HG03354 (cell line): Measurements from ENCODE around the gene BEND5.

Experiments used
- ATAC-seq: cut with Tn5 transposase; IDR thresholded peaks from one replicate; pipeline ENCODE4 v1.9.1; 2021; ENCODE audit warnings: mild to moderate bottlenecking; ENCODE audit not compliant: unreplicated experiment, poor library complexity, severe bottlenecking

The BEND5 gene

GRCh38 chr1:48728584-48728983, 48.1 kb downstream of the BEND5 start:
- no peak for ATAC-seq

DNA sequence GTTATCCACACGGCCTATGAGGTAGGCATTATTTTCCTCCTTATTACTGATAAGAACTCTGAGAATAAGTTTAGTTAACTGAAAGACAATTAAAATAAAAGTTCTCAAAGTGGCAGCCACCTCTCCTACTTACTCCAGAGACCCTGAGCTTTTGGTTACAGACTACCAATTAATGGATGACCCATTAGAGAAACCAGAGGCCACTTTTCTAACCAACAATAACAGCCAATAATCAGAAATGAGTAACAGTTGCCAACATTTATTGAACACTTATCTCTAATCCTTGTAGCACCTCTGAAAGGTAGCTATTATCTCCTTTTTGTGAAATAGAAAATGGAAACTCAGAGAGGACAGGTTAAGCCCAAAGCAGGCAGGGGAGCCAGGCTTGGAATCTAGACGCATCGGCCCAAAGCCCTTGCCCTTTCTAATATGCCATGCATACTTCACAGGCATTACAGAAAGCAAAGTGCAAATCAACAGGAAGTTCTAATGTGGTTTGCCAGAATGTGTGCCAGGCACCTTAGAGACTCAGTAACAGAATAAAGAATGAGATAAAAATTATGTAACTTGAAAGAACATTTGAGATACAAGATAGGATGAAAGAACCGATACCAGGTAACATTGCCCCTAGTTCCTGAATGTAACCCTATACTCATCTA, 50.0 kb downstream of the BEND5 start:
- ATAC-seq: peak; percentile 73

GRCh38 chr1:48726139-48726538, 50.6 kb downstream of the BEND5 start:
- ATAC-seq: peak; percentile 3

DNA sequence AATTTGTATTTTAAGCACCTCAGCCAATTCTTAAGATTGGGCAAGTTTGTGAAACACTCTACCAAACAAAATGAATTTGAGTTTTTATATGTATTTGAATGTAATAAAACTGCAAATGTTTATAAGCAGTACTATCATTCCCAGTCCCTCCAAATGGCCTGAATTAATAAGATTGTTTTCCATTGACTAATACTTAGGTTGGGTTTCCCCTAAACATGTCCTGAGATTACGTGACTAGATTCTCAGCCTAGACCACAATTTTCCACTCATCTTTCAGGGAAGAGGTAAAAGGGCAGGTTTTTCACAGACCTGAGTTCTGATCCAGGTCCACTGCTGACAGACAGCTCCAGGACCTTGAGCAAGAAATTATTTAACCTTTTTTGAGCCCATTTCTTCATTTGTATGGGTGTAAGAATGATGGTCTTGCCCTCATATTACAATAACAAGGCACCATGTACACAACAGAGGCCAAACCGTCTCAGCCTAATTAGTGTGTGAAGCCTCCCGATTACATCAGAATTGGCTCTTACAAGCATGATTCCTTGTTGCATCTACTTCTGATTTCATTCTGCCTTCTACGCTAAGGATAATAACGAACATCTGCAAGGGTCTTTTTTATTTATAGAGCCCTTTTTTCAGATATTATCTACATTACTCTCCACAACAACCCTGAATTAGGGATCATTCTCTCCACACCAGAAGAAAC, 51.2 kb downstream of the BEND5 start:
- ATAC-seq: no peak

GRCh38 chr1:48720929-48721328, 55.8 kb downstream of the BEND5 start:
- ATAC-seq: no peak

DNA sequence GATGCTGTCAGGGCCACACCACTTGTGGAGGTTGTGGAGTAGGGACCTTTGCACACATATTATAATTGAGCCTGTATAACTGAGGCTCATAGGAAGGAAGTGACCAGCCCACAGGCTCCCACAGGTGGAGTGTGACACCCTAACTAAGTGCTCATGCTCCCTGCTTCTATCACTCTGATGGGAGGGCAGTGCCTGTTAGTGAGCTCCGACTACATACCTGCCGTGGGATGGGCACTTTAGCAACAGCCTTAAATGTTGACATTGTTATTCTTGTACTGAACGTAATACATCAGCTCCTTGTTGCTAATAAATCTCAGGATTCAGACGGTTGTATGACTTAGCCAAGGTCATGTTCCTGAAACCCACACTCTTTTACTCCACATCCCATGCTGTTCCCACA, 58.0 kb downstream of the BEND5 start:
- no peak for ATAC-seq

DNA sequence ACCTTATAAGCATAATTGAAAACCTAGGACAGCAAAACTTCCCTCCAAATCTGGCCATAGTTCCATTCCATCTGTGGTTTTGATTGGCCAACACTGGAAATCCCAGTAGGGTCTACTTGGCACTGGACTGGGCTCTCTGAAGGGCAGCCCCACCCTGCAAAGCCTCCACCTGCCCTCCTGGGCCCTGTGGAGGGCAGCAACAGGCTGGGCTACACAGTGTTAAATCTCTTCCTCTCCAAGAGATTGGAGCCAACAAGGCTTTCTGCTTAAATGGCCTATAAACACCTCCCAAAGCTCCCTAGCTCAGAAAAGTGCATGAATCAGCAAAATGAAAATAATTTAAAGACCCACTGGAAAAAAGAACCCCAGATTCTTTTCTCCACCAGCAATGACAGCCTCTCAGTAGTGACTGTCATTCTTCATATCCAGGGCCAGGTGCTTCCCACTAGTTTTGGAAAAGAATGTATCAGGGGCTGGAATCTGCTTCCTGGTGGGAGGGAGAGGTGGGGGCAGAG, 58.5 kb downstream of the BEND5 start:
- no peak for ATAC-seq

GRCh38 chr1:48717082-48717481, 59.6 kb downstream of the BEND5 start:
- ATAC-seq: no peak

- no peak for ATAC-seq
Observed at GRCh38 chr1:48715921-48716320, 60.8 kb downstream of the BEND5 start.

DNA sequence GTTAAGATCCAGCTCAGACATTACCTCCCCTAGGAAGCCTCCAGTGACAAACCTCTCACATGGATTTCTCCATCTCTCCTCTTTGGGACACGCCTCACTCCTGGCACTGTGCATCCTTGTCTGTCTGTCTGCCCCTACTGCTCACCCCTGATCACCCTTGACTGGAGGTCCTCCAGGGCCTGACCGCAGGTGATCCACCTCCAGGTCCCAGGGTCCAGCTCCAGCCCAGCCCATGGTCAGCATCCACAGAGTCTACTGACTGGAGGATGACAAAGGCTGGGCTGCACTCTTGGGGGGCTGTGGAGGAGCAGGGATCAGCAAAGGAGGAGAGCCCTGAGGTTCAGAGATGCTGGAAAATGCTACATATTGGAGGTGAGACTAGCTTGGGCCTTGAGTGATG, 65.8 kb downstream of the BEND5 start:
- ATAC-seq: no peak

GRCh38 chr1:48710318-48710717, 66.4 kb downstream of the BEND5 start:
- ATAC-seq: no peak

DNA sequence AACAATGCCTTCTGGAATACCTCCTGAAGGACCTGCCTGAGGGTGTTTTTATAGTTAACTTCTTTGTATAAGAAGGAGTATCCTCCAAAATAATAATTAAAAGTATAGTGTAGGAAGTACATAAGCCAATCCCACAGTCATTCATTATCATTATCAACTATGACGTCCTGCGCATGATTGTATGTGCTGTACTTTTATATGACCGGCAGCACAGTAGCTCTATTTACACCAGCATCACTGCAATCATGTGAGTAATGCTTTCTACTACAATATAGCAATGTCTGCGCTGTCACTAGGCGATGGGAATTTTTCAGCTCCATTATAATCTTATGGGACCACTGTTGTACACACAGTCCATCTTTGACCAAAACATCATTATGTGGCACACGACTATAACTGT, 72.0 kb downstream of the BEND5 start:
- ATAC-seq: no peak

- ATAC-seq: peak; percentile 61
Observed at GRCh38 chr1:48701445-48701844, 75.2 kb downstream of the BEND5 start.

DNA sequence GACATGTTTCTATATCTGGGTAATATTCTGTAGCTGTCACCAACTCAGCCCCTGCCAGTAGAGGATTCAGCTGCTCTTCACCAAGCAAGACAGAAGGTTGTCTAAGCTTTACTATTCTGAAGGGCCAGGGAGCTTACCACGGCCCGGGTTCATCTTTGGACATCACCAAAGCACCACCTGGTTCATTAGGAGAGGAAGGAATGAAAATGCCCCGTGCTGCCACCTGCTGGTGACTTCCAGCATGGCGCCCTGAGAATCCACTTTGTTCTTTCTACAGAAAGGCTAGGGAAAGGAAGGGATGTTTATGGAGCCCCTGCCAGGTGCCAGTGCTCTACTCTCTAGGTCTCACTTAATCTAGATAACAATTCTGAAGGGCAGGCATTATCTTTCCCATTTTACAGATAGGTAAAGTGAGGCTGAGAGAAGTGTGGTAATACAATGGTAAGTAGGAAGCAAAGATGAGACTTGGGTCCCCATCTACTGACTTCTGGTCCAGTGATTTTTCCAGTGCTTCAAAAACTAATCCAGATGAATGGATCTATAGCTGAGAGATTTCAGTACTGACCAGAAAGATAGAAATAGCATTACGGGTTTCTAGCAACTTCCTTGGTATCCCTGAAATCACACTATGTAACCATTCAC, 79.5 kb downstream of the BEND5 start:
- ATAC-seq: peak; percentile 77

DNA sequence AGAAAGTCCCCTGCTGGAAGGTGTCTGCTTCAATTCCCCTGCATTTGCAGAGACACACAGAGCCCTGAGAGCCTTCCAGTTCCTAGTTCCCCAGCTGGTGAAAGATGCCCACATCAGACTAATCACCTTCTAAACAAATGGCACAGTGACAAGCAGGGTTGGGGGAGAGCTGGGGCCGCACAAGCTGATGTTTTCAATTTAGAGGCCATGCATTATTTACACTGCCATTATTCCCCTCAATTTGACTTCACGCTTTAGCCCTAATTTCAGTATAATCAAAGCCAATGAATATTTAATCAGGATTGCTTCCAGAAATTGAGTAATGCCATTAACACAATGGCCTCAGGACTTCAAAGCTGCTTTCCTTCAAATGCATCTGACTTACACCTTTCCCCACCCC, 81.5 kb downstream of the BEND5 start:
- ATAC-seq: no peak

DNA sequence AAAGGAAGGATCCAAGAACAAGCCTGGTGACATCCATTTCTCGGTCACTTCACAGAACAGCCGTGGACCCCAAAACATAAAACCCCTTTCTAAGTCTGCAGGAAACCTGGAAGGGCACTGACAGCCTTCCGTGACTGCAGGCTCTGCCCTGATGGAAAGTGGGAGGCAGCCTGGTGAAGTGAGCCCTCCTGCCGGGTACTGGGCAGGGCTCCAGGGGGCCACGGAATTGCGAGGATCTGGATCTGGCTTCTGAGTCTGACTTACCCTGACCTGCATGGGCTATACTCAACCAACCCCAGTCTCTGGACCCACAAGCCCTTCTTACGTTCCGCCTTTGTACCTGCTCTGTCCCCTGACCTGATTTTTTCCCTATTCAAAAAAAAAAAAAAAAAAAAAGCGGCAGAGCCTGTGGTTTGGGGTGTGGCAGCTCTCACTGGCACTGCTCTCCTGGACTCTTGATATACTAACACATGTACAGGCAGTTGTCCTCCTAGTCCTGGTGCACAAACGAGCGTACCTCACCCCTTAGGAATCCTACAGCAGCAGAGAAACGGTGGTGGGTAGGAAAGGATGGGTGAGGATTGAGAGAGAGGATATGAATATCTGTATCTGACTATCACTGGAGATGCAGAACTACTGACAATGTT, 82.9 kb downstream of the BEND5 start:
- no peak for ATAC-seq

- ATAC-seq: no peak
Observed at GRCh38 chr1:48693180-48693579, 83.5 kb downstream of the BEND5 start.

GRCh38 chr1:48692235-48692634, 84.5 kb downstream of the BEND5 start:
- ATAC-seq: no peak

DNA sequence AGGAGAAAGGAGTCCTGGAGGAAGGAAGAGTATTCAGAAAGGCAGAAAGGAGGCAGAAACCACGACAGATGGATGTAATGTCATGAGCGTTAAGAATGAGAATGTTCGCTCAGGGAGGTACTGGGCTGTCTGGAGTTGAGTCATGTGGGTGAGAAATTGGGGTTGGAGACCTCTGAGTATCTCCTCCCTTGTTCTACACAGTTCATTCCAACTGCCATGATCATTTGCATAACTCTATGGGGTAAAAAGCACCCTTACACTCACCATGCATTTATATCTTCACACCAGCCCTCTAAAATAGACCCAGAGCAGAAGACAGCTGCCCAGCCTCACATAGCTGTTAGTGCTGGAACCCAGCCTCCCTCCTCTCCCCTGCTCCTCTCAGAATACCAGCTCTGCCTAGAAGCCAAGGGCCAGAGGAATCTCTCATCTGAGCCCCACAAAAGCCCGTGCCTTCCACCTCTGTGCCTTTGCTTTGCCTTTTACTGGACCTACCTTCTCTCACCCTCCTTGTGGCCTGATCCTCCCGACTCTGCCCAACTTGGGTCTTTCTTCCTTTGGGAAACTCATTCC, 85.2 kb downstream of the BEND5 start:
- peak; percentile 69 for ATAC-seq

DNA sequence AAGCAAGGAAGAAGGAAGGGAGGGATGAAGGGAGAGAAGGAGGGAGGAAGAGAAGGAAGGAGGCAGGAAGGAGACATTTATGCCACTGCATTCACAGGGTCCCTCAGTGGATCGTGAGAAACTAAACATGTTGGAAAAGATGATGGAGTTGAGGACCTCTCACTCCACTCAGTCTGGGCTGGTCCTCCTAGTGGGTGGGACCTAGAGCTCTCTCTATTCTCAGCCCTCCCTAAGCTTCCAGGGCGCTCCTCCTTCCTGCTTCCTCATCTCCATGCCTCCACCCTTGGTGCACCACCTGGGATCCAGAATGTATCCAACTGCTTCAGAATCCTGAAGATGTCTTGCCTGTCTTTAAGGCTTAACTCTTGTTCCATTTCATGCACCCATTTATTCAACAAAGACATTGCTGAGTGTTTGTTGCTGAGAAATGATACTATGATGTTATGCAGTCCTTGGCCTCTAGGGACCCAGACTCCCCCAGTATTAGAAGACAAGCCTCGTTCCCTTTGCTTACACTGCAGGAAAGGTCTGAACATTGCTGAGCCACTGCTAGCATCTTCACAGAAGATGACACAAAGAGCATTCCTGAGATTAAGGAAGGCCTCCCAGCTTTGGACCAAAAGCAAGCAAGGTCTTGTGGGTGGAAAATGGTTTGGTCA, 88.5 kb downstream of the BEND5 start:
- ATAC-seq: peak; percentile 85
